Suprapubic skin (tissue), 4 donors: ENCODE data around the gene ELK1. TPM values are rescaled to one million over a fixed set of nuclear protein-coding genes. Genes with fewer than 3 reads are reported as not detected.

Experiments
- DNase-seq, 2 donors: peaks; one replicate each; pipeline ENCODE4 v3.0.0-alpha.2; 2019; ENCODE audit warnings: low spot score in 2 of 2
- H3K27ac ChIP-seq: fragments of 200-600 bp; sonication (generic); one replicate; pipeline ENCODE4 v1.5.1; 2019
- H3K27me3 ChIP-seq: fragments of 200-600 bp; sonication (generic); one replicate; pipeline ENCODE4 v1.5.1; 2019
- H3K36me3 ChIP-seq: fragments of 200-600 bp; sonication (generic); one replicate; pipeline ENCODE4 v1.5.1; 2019
- H3K4me1 ChIP-seq: fragments of 200-600 bp; sonication (generic); one replicate; pipeline ENCODE4 v1.5.1; 2019
- H3K4me3 ChIP-seq: fragments of 200-600 bp; sonication (generic); one replicate; pipeline ENCODE4 v1.5.1; 2019; ENCODE audit warnings: mild to moderate bottlenecking
- H3K9me3 ChIP-seq: fragments of 200-600 bp; sonication (generic); one replicate; pipeline ENCODE4 v1.5.1; 2019
- EP300 ChIP-seq: sonication (generic); formaldehyde crosslinking; IDR thresholded peaks from one replicate; pipeline ENCODE4 v1.6.1; 2017; ENCODE audit warnings: antibody characterized with exemption
- POLR2A ChIP-seq, 2 donors: fragments of 450-650 bp; IDR thresholded peaks; one replicate each; pipeline ENCODE4 v1.6.1; 2017; ENCODE audit warnings: antibody characterized with exemption in 2 of 2, mild to moderate bottlenecking in 2 of 2, moderate library complexity in 2 of 2
- POLR2AphosphoS5 ChIP-seq, 3 donors: sonication (generic); formaldehyde crosslinking; IDR thresholded peaks; one replicate each; pipeline ENCODE4 v1.6.1; 2017; ENCODE audit warnings: antibody characterized with exemption in 3 of 3
- WGBS: methylation state at CpG from one replicate; pipeline ENCODE4 v1.1.5; 2018; 5-methylcytosine and 5-hydroxymethylcytosine counted together
- total RNA-seq, 4 donors: library from RNA; depleted of rRNA; stranded (reverse); fragments of >200 nt; gene quantifications; one replicate each; pipeline ENCODE4 v1.1.0, GENCODE V29; 2016
- TF ChIP-seq, protein P1 (sequence below), 2 donors: fragments of 200-600 bp in 1 of 2; fragments of 450-650 bp in 1 of 2; sonication (generic) in 1 of 2; IDR thresholded peaks; one replicate each; pipeline ENCODE4 v1.5.1; 2016 to 2019; ENCODE audit warnings: antibody characterized with exemption in 2 of 2, mild to moderate bottlenecking in 1 of 2, moderate library complexity in 1 of 2

The ELK1 gene
- total RNA-seq, 4 donors from 2014 or later = 18.3 to 32.1 (median 29.8) TPM

DNA sequence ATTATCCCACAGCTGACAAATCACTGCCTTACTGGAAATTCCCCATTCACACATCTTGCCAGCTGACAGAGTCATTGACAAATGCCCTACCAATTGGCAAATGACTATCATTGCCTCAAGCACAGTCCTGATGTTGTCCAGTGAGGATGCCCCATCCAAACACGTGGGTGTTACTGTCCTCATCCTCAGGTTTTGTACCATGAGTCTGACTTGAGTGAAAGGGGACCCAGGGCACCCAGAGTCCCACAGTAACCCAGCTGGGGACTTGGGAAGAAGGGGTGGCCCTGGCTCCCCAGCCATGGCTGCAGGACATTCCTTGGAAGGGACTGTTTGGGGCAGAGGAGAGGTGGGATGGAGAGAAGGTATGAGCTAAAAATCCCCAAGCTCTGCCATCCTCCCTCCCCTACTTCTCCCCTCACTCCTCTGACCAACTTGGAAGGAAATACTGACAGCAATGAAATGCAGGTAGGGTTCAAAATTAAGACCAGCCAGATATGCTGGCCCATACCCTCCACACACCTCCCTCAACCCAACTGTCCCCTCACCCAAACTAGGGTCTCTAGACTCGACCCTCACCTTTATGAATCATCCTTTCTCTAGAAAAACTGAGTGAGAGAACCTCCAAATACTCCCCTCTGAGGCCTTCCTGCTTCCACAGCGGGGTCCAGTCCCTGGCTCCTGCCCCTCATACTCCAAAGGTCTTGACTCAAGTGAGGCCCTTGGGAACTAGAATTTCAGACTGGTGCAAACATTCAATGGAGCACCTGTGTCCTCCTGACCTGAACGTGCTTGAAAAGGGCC, 63.1 kb downstream of the ELK1 start:
- H3K9me3 ChIP-seq = no peaks in the 10 kb centered on the region
- H3K36me3 ChIP-seq = no peaks in the 10 kb centered on the region
- 41% methylated on average over 4 of the region's 4 CpGs for WGBS
- H3K27me3 ChIP-seq = no peaks in the 10 kb centered on the region
- TF ChIP-seq EP300 = no peak
- no peak for TF ChIP-seq POLR2AphosphoS5 (IDR thresholded peaks at IDR 0.05)
- TF ChIP-seq, protein P1, sequence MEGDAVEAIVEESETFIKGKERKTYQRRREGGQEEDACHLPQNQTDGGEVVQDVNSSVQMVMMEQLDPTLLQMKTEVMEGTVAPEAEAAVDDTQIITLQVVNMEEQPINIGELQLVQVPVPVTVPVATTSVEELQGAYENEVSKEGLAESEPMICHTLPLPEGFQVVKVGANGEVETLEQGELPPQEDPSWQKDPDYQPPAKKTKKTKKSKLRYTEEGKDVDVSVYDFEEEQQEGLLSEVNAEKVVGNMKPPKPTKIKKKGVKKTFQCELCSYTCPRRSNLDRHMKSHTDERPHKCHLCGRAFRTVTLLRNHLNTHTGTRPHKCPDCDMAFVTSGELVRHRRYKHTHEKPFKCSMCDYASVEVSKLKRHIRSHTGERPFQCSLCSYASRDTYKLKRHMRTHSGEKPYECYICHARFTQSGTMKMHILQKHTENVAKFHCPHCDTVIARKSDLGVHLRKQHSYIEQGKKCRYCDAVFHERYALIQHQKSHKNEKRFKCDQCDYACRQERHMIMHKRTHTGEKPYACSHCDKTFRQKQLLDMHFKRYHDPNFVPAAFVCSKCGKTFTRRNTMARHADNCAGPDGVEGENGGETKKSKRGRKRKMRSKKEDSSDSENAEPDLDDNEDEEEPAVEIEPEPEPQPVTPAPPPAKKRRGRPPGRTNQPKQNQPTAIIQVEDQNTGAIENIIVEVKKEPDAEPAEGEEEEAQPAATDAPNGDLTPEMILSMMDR (IDR thresholded peaks at IDR 0.05) = no peak
- no peak for DNase-seq
- no peak overlapping the region for H3K4me3 ChIP-seq
- H3K27ac ChIP-seq = no peak overlapping the region
- peaks cover 4% of the 10 kb centered on the region for H3K4me1 ChIP-seq

DNA sequence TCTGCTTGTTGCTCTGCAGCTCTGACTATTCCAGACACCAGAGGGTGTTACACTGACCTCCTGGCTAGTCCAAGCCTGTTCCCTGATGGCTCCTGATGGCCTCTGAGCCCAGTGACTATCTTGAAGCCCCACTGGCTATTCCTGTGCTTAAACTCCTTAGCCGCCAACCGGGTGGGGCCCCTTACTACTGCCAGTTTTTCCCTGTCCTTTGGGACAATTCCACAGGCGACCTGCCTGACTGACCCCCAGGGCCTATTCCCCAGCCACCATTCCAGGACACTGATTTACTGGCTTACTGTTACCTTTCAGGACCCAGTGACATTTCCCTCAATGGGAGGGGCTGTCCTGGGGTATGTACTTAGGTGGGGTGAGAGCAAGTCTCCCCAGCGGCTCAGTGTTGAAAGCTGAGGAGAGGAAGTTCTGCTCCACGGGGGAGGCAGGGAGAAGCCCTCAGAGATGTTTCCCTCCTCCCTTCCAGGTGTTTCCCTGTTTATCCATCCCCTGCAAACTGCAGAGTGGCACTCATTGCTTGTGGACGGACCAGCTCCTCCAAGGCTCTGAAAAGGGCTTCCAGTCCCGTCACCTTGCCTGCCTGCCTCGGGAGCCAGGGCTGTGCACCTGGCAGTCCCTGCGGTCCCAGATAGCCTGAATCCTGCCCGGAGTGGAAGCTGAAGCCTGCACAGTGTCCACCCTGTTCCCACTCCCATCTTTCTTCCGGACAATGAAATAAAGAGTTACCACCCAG, 64.1 kb downstream of the ELK1 start:
- no peak overlapping the region for H3K4me3 ChIP-seq
- H3K27ac ChIP-seq = no peak overlapping the region
- no peak for DNase-seq
- 68% methylated on average over 6 of the region's 11 CpGs for WGBS
- no peaks in the 10 kb centered on the region for H3K27me3 ChIP-seq
- no peaks in the 10 kb centered on the region for H3K36me3 ChIP-seq
- H3K4me1 ChIP-seq = peaks cover 11% of the 10 kb centered on the region
- TF ChIP-seq EP300 = no peak
- TF ChIP-seq, protein P1 (IDR thresholded peaks at IDR 0.05) = no peak
- no peak for TF ChIP-seq POLR2AphosphoS5 (IDR thresholded peaks at IDR 0.05)
- no peak for TF ChIP-seq POLR2A (IDR thresholded peaks at IDR 0.05)
- H3K9me3 ChIP-seq = no peaks in the 10 kb centered on the region

Other genes with a start within 250 kb of the ELK1 start
- gene ZNF41, start 167.3 kb downstream of the ELK1 start, total RNA-seq = 10 to 100 TPM in 1 of 4 donors, 1 to 10 TPM in 3; 5.5 to 11.3 (median 6.5) TPM
- 10 to 100 TPM; 32.4 to 60.0 (median 42.2) TPM for gene ARAF, start 89.4 kb downstream of the ELK1 start, total RNA-seq
- gene TIMP1, start 68.1 kb downstream of the ELK1 start, total RNA-seq = 10 to 100 TPM; 37.7 to 94.2 (median 69.2) TPM
- gene SYN1, start 30.7 kb downstream of the ELK1 start, total RNA-seq = 1 to 10 TPM in 1 of 4 donors, under 1 TPM in 2, not detected in 1; 0.34 to 2.2 (median 0.89) TPM
- 1 to 10 TPM; 1.1 to 4.5 (median 2.4) TPM for gene CFP, start 20.6 kb downstream of the ELK1 start, total RNA-seq
- 100 to 1,000 TPM in 3 of 4 donors, 10 to 100 TPM in 1; 82.6 to 127 (median 118) TPM for gene UXT, start 8.6 kb upstream of the ELK1 start, total RNA-seq
- gene ZNF81, start 186.3 kb upstream of the ELK1 start, total RNA-seq = 10 to 100 TPM in 1 of 4 donors, 1 to 10 TPM in 3; 4.6 to 10.6 (median 6.9) TPM